DMS53 treated with DMSO at 0.1 percent for 48 hours (cell line): ENCODE results near the gene CARD19.
A peak's percentile ranks its signal among the peaks of the same experiment; 100 is the strongest.

Experiments
- DNase-seq: peaks from one replicate; lab custom pipeline; 2025; ENCODE audit not compliant: unreplicated experiment; lab: John Stamatoyannopoulos, UW

CARD19 gene

DNA sequence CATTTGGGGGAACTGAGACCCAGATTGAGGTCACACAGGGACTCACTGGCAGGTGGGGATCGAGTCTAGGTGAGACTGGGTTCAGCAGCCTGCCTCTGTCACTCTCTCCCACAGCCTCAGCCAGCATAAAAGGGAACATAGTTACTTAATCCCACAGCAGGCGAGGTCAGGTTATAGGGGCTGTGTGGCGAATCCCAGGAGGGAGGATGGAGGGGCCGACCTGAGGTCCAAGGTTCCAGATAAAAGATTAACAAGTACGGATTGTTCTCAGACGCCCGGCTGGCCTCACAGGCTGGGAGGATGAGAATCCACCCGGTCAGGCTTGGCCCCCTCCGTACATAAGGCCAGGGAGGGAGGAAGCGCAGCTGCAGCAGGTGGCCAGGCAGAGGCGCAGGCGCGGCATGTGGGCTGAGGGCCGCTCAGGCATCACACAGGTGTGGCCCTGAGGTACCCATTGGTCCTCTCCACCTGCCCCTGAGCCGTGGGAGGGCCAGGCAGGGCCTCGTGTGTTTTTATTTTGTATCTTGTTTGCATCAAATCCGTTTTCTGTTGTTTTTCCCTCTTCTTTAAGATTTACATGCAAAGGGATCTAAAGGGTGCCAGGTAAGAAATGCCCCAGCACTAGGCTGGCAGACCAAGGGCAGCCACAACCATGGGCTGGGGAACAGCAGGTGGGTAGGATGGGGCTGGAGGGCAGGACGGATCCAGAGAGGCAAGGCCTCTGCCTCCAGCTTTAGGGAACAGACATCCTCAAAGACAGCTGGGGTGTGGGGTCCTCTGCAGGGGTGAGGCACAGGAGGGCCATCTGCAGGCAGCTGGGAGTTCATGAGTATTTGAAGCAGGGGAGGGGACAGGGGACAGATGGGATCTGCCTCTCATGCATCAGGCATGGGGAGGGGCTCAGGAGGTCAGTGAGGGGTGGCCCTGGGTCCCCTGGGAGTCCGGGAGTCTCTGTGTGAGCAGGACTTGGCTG, 33.9 kb upstream of the CARD19 start:
- peak; percentile 23 for DNase-seq

DNA sequence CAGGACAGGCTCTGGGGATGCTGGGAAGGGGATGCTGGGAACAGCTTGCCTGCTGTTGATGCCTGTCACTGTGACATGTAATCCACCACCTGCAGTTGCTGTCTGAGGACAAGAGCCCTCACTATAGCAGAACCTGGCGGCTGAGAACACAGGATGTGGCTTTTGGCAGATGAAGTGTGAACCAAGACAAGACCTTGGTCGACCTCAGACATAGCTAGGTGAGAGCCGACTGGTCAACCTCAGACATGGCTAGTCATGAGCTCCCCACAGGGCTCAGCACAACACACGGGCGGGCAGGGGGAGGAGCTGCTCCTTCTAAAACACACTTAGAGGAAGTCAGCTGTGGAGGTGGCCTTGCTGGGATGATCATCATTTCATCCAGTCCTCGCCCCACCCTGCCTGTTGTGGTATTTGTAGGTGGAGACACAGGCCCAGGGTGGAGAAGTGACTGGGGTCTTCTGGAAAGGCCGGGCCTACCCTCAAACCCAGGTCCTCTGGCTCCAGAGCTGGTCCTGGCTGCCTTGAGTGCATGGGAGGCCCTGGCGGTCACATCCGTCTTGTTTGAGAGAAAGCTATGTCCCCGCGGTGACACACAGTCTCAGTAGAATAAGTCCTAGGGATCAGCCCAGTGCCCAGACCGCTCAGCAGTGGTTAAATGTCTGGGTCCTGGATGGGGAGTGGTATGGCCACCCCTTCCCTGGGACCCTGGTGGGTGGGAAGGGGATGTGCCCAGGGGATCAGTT, 31.5 kb upstream of the CARD19 start:
- DNase-seq: no peak

DNA sequence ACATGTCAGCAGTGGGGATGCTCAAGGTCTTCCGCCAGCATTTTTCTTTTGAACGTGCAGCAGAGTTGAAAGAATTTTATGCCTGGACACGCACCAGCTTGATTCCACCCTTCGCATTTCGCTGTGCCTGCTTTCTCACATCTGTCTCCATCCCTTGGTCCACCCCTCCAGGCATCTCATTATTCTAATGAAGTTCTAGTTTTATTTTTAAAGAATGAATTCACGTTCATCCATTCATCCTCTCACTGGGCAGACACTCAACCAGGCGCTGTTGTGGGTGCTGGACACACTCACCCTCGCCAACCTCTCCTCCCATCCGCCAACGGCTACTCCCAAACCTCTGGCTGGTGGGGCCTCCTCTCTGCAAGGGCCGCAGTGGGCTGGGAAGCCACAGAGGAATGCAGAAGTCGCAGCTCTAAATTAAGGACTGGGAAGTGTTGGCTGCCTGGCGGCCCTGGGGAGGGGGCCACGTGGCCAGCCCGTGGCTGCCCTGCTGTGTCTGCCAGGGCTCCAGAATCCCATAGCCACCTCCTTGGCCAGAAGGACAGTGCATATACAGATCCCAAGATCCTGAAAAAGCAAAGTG, 30.8 kb upstream of the CARD19 start:
- DNase-seq: no peak

DNA sequence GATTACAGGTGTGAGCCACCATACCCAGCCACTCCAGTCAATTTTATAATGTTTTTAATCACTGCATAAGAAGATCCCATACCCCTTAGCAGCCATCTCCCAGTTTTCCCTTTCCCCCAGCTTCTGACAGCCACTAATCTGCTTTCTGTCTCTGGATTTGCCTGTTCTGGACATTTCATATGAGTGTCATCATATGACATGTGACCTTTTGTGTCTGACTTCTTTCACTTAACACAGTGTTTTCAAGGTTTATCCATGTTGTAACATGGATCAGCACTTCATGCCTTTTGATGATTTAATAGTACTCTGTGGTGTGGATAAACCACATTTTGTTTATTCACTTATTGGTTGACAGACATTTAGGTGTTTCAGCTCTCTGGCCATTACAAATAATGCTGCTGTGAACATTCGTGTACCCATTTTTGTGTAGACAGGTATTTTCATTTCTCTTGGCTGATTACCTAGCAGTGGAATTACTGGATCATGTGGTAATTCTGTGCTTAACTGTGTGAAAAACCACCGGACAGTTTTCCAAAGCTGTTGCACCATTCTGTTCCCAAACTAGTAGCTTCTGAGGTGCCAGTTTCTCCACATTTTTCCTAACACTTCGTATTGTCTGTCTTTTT, 28.9 kb upstream of the CARD19 start:
- no peak for DNase-seq

DNA sequence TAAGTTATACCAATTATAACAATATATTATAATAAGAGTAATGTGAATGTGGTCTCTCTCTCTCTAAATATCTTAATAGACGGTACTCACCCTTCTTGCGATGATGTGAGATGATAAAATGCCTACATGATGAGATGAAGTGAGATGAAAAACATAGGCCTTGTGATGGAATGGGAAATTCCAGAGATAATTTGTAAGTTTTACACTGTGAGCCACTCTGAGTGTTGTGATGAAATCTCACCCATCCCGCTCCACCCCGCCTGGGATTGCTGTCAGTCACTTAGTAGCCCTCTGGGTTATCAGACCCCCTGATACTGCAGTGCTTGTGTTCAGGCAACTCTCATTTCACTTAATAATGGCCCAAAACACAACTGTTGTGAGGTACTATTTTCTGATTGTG, 27.1 kb upstream of the CARD19 start:
- DNase-seq: no peak

DNA sequence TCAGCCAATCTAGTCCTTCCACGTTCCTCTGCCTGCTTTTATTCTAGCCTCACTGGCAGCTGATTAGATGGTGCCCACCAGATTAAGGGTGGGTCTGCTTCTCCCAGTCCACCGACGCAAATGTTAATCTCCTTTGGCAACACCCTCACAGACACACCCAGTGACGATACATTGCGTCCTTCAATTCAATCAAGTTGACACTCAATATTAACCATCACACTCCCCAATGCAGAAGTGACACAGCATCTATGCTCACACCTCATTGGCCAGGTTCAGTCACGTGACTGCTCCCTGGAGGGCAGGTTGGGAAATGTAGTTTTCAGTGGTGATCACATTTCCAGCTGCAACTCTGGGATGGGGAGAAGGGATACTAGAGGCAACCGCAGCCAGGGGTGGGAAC, 24.6 kb upstream of the CARD19 start:
- no peak for DNase-seq

DNA sequence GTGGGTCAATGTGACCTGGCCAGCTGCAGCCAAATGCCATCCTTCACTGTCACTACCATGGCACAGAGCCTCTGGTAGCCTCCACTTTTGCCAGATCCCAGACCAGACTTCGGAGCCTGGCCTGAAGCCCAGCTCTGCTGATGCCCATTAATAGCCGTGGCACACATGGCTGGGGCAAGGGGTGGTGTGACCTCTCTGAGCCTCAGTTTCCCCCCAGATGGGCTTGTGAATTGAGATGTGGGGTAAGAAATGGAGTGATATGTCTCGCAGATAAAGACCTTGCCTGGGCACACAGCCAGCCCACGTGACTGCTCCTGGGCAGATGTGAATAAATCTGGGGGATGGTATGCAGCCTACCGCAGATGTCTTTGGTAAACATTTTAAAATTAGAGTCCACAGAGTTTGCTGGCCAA, 23.6 kb upstream of the CARD19 start:
- no peak for DNase-seq

DNA sequence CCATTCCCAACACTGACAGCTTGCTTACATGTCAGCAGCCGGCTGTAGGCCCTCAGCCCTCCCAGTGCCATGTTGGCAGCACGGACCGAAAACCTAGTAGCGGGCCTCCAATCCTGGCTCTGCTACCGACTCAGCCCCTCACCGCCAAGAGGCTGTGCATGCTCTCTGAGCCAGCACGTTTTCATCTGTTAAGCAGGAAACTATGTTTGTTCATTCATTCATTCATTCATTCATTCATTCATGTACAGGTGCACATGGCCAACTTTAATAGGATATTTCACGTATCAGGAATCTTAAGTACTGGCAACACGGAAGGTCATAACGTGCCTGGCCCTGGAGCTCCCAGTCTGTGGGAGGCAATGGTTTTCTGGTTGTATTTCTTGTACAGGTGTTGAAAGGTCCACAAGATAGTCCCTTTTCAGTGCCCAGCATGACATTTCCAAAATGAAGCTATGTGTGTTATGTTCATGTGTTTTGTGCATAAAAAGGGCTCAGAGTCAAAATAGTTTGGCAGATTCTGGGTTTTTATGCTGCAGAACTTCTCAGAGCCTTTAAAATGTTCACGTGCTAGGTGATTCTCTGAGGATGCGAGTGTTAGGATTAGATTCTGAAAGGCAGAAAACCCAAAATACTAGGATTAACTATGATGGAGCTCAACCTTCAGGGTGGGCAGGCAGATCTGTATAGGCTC, 19.8 kb upstream of the CARD19 start:
- no peak for DNase-seq

DNA sequence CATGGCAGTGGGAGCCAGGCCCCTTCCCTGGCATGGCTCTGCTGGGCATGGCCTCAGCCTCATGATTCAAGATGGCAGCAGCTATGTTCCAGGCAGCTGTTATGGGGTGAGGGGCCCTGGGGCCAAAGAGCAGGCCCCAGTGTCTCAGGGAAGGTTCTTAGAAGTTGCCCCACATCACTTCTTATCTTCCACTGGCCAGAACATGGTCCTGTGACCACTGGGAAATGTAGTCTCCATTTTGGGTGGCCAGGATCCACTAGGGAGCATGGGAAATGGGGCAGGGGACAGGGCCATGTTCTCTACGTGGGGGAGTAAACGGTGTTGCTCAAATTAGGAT, 19.3 kb upstream of the CARD19 start:
- DNase-seq: no peak

DNA sequence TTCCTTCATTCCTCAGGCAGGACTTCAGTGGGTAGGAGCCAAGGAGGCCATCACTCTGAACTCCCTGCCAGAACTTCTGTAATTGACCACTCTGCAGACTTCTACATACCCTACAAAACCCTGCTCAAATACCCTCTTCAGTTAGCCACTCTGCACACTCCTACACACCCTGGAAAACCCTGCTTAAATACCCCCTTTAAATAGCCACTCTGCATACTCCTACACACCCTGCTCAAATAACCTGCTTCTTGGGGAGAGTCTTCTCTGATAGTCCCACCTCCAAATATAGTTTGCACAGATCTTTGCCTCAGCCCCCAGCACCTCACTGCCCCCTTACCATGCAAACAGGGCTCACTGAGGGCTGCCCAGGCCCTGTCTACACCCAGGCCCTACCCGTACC, 18.6 kb upstream of the CARD19 start:
- no peak for DNase-seq

DNA sequence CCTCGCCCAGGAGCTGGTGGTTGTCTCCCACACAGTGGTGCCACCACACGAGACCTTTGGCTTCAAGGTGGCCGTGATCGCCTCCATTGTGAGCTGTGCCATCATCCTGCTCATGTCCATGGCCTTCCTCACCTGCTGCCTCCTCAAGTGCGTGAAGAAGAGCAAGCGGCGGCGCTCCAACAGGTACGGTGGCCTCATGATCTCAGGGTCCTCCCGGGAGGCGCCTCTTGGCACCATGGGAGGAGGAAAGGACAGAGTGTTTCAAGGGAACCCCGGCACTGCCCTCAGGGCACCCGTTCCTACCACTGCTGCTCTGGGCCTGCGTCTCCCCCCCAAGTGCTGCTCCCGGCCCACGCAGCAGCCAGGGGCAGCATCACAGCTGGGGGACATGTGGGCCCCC, 18.2 kb upstream of the CARD19 start:
- no peak for DNase-seq

DNA sequence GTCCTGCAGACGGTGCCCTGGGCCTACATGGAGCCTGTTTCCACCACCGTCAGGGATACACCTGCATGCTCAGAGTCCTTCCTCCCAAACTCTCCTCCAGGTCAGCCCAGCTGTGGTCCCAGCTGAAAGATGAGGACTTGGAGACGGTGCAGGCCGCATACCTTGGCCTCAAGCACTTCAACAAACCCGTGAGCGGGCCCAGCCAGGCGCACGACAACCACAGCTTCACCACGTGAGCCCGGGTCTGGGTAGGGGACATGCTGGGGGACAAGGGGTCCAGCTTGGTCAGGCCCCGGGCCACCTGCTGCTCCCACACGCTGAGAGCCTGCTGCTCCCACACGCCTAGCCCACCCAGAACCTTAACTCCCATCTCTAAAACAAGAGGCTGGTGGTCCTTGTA, 16.6 kb upstream of the CARD19 start:
- no peak for DNase-seq

DNA sequence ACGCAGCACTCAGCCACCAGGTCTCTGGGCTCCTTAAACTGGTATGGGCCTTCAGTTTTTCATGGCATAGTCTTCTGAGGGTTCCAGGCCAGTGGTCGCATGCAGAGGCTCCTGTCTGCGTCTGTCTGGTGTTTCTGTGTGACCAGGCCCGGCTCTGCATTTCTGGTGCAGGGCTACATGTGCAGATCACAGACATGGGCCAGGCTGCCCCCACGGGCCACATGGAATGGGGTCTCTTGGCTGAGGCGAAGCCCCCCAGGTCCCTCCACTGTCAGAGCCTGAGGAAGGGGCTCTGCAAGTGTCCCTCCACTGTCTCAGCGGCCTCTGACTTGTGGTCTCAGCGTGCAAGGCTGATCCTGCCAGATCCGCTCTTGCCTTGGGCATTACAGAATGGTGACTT, 15.6 kb upstream of the CARD19 start:
- DNase-seq: no peak

DNA sequence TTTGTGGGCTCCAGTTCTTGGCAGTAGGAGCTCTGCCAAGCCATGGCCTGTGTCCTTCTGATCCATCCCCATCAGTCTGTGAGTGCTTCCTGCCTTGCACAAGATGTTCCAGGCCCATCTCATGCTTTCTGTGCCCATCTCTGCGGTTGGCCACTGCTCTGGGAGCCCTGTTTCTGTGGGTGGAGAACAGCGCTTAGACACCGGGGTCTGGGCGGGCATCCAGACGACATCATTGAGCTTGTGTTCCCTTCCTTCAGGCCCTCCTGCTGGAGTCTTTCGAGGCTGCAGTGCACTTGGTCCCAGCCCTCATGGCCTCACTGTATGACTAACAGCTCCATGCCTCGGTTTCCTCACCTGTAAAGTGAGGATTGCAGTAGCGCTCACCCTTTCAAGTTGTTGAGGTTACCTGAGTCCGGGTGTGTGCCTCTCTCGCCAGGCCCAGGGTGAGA, 14.9 kb upstream of the CARD19 start:
- no peak for DNase-seq

DNA sequence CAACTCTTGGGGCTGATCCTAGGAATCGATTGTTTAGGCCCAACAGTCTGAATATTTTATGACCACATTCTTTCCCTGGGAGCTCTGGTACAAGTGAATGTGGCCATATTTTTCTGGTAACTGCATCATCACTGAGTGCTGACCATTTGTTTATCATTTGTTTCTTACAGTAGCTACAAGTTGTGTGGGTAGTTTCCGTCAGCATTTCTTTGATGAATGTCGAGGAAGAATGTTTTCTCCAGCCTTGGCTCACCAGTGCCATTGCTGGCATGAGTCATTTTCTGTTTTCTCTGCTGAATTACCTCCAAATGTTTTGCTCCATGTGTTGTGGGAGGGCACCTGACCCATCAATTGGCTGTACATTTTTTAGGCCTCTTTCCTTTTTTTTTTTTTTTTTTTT, 14.1 kb upstream of the CARD19 start:
- no peak for DNase-seq

DNA sequence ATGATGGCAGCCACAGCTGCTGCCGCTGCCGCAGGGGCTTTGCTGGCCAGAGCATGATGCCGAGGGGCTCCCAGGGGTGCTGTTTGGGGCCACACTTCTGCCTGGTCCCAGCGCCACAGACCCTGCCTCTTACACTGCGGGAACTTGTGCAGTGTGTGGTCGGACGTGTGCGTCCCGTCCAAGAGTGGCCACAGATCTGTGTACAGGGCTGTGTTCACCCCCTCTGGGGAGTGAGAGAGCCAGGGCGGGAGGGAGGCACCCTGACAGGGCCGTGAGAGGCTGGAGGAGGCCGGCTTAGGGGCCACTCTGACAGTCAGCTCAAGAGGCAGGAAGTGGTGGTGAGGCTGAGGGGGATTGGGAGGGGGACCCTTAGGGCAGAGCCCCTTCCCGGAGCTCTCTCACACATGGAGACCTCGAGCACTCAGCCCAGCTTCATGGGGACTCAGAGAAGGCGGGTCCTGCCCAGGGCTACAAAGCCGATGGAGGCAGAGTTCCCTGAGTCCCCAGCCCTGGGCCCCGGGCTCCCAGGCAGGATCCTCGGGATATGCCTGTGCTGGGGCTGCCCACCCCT, 13.1 kb upstream of the CARD19 start:
- no peak for DNase-seq

DNA sequence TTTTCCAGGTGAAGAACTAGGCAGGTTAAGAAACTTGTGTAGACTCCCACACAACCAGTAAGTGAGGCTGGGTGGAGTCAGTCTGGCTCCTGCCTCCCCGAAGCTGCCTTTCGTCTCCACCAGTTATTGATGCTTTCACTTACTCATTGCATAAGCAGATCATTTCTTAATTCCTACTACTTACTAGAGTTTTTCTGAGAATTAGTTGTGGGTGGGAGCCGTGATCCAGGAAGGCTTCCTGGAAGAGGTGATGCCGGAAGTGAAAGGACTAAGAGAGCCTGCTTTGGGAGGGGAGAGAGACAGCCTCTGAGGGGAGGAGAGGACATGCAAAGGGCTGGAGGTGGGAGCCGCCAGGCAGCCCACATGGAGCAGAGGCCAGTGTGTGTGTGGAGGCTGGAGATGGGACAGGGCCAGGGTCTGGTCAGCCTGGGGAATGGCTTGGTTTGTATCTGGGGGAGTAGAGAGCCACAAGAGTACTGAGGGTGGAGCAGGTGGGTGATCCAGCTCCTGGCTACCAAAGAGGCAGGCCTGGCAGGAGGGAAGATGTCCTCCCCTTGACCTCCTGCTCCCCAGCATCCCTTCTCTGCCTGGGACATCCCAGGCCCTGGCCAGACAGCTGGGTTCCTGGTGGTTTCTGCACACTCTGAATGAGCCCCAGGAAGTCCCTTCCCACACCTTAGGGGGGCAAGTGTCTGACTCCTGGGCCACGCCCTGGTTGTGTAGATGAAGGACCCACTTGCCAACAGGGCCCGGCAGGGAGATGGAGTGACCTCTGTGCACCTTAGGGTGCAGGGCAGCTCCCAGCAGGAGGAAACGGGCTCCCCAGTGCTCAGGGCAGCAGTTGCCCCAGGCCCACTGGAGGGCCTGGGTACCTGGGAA, 12.2 kb upstream of the CARD19 start:
- no peak for DNase-seq

DNA sequence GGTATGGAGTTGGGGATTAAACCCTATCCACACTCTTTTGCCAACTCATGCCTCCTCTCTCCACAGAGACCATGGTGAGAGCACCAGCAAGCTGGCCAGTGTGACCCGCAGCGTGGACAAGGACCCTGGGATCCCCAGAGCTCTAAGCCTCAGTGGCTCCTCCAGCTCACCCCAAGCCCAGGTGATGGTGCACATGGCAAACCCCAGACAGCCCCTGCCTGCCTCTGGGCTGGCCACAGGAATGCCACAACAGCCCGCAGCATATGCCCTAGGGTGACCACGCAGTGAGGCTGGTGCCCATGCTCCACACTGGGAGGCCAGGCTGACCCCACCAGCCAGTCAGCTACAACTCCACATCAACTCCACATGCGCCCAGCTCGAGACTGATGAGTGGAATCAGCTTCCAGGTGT, 11.5 kb upstream of the CARD19 start:
- DNase-seq: no peak

DNA sequence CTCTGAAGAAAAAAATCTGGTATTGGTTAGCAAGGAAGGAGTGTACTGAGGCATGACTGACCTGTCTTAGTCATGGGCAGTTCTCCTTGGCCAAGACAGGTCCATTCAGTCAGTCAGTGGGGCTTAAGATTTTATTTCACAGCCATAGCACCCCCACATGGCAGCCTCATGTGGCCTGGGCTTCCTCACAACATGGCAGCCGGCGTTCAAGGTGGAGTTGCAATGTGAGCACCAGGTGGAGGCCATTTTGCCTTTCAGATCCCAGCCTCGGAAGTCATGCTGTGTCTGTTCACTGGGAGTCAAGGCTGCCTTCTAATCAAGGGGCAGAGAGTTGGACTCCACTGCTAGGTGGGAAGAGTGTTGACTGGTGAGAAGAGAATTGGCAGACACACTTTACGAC, 10.3 kb upstream of the CARD19 start:
- DNase-seq: no peak
